ENCODE results near the gene CLEC12A. TPM values are rescaled to one million over a fixed set of nuclear protein-coding genes. Genes with fewer than 3 reads are reported as not detected.

The CLEC12A gene
- total and polyA plus RNA-seq, 2 of the 13 experiments (the other 11 are each of a cell fraction or from before 2014, with no cell fraction given) = not detected

DNA sequence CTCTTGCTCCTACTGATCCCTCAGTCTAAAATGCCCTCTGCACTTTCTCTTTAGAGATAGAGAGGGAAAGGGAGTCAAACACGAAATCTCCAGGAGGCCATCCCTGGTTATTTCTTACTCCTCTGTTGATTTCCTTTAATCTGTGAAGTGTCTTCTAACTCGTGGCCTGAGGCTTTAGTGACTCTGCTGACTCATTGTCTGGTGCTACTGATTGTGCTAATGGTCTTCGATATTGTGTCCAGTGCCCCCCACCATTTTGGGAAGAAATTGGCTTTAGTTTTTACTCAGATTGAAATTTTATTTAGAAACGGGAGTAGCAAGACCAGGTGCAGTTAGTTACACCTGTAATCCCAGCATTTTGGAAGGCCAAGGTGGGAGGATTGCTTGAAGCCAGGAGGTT, 60.1 kb downstream of the CLEC12A start:
- in situ Hi-C loops (cut with HindIII; ENCODE audit: extremely low pct_ligation_motif_present, low pct_unique_long_range_greater_than_20kb) (no loop called here), intact Hi-C loops (cut with micrococcal nuclease; ENCODE audit: unreplicated experiment) (no loop called here)
- Histone ChIP-seq H3K79me2 (ENCODE audit: insufficient read depth, low read length) (no peaks in the 10 kb centered on the region), H3K4me2 (ENCODE audit: low read depth, low read length) (no peak overlapping the region), H3K27ac (ENCODE audit: extremely low read length, insufficient read depth, low read length) (no peak overlapping the region), H3K27me3 (ENCODE audit: control insufficient read depth in 1 of 2, insufficient read depth in 2 of 2, low read length in 2 of 2) (peaks cover 0 to 9% of the 10 kb centered on the region in 2 experiments; a peak in 2 of 5 replicates), H3K9me3 (ENCODE audit: low read length) (no peaks in the 10 kb centered on the region), H3K36me3 (replicated peaks in 1 of 2; ENCODE audit: control insufficient read depth in 1 of 2, insufficient read depth in 2 of 2, low read length in 2 of 2) (no peaks in the 10 kb centered on the region), H3K9ac (ENCODE audit: insufficient read depth, low read depth, low read length) (no peak overlapping the region), H3K4me3 (replicated peaks in 1 of 3; ENCODE audit: insufficient read depth in 1 of 3, low read depth in 2 of 3, low read length in 3 of 3) (no peak overlapping the region), H4K20me1 (ENCODE audit: insufficient read depth, low read length) (no peaks in the 10 kb centered on the region), H3K4me1 (ENCODE audit: insufficient read depth, low read length) (no peaks in the 10 kb centered on the region), H2AFZ (ENCODE audit: low read length) (no peak overlapping the region)
- 4% methylated on average over 4 of the region's 4 CpGs for WGBS (ENCODE audit: low lambda C conversion rate)
- no TSS peak for BruUV-seq (replicated peaks)
- FAIRE-seq (no peak), ATAC-seq (no peak), DNase-seq (ENCODE audit: low spot score) (no peak)
- TF ChIP-seq, protein P1, sequence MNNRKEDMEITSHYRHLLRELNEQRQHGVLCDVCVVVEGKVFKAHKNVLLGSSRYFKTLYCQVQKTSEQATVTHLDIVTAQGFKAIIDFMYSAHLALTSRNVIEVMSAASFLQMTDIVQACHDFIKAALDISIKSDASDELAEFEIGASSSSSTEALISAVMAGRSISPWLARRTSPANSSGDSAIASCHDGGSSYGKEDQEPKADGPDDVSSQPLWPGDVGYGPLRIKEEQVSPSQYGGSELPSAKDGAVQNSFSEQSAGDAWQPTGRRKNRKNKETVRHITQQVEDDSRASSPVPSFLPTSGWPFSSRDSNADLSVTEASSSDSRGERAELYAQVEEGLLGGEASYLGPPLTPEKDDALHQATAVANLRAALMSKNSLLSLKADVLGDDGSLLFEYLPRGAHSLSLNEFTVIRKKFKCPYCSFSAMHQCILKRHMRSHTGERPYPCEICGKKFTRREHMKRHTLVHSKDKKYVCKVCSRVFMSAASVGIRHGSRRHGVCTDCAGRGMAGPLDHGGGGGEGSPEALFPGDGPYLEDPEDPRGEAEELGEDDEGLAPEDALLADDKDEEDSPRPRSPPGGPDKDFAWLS (CRISPR knock-in tag; IDR thresholded peaks at IDR 0.05; ENCODE audit: borderline replicate concordance) = no peak
- no peak for TF ChIP-seq MXI1 (IDR thresholded peaks at IDR 0.05; ENCODE audit: borderline replicate concordance, low read depth, low read length)
- TF ChIP-seq ZNF503 (CRISPR knock-in tag; IDR thresholded peaks at IDR 0.05) = no peak
- no peak for TF ChIP-seq U2AF2 (IDR thresholded peaks at IDR 0.05; ENCODE audit: low read depth, low read length)
- TF ChIP-seq SNAI1 (CRISPR knock-in tag; IDR thresholded peaks at IDR 0.05; ENCODE audit: borderline replicate concordance) = no peak
- TF ChIP-seq, protein P2, sequence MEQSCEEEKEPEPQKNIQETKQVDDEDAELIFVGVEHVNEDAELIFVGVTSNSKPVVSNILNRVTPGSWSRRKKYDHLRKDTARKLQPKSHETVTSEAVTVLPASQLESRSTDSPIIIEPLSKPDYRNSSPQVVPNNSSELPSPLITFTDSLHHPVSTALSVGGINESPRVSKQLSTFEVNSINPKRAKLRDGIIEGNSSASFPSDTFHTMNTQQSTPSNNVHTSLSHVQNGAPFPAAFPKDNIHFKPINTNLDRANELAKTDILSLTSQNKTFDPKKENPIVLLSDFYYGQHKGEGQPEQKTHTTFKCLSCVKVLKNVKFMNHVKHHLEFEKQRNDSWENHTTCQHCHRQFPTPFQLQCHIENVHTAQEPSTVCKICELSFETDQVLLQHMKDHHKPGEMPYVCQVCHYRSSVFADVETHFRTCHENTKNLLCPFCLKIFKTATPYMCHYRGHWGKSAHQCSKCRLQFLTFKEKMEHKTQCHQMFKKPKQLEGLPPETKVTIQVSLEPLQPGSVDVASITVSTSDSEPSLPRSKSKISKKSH (CRISPR knock-in tag; IDR thresholded peaks at IDR 0.05; ENCODE audit: borderline replicate concordance) = no peak
- TF ChIP-seq GABPB1 (CRISPR knock-in tag; IDR thresholded peaks at IDR 0.05) = no peak
- TF ChIP-seq ZNF234 (CRISPR knock-in tag; conservative IDR thresholded peaks at IDR 0.05) = no peak
- TF ChIP-seq ZNF44 (CRISPR knock-in tag; IDR thresholded peaks at IDR 0.05) = no peak
- TF ChIP-seq SMARCE1 (IDR thresholded peaks at IDR 0.05; ENCODE audit: borderline replicate concordance) = no peak
- TF ChIP-seq ZMYM2 (CRISPR knock-in tag; IDR thresholded peaks at IDR 0.05) = no peak
- TF ChIP-seq SOX13 (IDR thresholded peaks at IDR 0.05) = no peak
- no peak for TF ChIP-seq SOX13 (CRISPR knock-in tag; conservative IDR thresholded peaks at IDR 0.05 in 1 of 2, IDR thresholded peaks at IDR 0.05 in 1 of 2)
- TF ChIP-seq TBX2 (CRISPR knock-in tag; IDR thresholded peaks at IDR 0.05; ENCODE audit: borderline replicate concordance) = no peak
- no peak for TF ChIP-seq AGO2 (optimal IDR thresholded peaks at IDR 0.05; ENCODE audit: low read depth, low read length)
- TF ChIP-seq ZNF768 (CRISPR knock-in tag; IDR thresholded peaks at IDR 0.05) = no peak
- TF ChIP-seq ZNF382 (CRISPR knock-in tag; IDR thresholded peaks at IDR 0.05; ENCODE audit: borderline replicate concordance) = no peak
- TF ChIP-seq, protein P3, sequence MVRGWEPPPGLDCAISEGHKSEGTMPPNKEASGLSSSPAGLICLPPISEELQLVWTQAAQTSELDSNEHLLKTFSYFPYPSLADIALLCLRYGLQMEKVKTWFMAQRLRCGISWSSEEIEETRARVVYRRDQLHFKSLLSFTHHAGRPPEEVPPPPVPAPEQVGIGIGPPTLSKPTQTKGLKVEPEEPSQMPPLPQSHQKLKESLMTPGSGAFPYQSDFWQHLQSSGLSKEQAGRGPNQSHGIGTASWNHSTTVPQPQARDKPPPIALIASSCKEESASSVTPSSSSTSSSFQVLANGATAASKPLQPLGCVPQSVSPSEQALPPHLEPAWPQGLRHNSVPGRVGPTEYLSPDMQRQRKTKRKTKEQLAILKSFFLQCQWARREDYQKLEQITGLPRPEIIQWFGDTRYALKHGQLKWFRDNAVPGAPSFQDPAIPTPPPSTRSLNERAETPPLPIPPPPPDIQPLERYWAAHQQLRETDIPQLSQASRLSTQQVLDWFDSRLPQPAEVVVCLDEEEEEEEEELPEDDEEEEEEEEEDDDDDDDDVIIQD (CRISPR knock-in tag; IDR thresholded peaks at IDR 0.05; ENCODE audit: low read depth) = no peak
- ChIA-PET CTCF (ENCODE audit: low intra/inter-chr PET ratio, low total read pairs) (no interaction called here), POLR2A (no interaction called here)

Data from HepG2 (cell line).